GM06990 (cell line): ENCODE results near the gene PITRM1.

ENCODE experiments used
- DNase-seq: peaks from one replicate; pipeline ENCODE4 v3.0.0-alpha.2; 2011; ENCODE audit not compliant: insufficient read length; ENCODE audit errors: extremely low read depth
- H3K27me3 ChIP-seq: replicated peaks from 2 replicates; pipeline ENCODE4 v1.6.0; 2011; ENCODE audit warnings: low read length; ENCODE audit not compliant: control insufficient read depth, insufficient read depth
- H3K36me3 ChIP-seq: 2 replicates; pipeline ENCODE4 v1.5.1; 2011; ENCODE audit warnings: low read length; ENCODE audit not compliant: control insufficient read depth, insufficient read depth
- H3K4me3 ChIP-seq: replicated peaks from 2 replicates; pipeline ENCODE4 v1.5.1; 2011; ENCODE audit warnings: low read depth, mild to moderate bottlenecking, control low read depth, low read length
- TF ChIP-seq, protein P1 (sequence below): IDR thresholded peaks from 2 replicates; pipeline ENCODE4 v1.5.1; 2011; ENCODE audit warnings: low read length, control low read depth, mild to moderate bottlenecking, inconsistent platforms; ENCODE audit not compliant: insufficient read depth, poor library complexity, severe bottlenecking

The PITRM1 gene

GRCh38 chr10:3117486-3117885 lies 55.1 kb downstream of the PITRM1 start:
- peaks cover 45% of the 10 kb centered on the region for H3K36me3 ChIP-seq
- no peak for DNase-seq

GRCh38 chr10:3116508-3117100 lies 56.0 kb downstream of the PITRM1 start:
- no peaks in the 10 kb centered on the region for H3K27me3 ChIP-seq
- TF ChIP-seq, protein P1, sequence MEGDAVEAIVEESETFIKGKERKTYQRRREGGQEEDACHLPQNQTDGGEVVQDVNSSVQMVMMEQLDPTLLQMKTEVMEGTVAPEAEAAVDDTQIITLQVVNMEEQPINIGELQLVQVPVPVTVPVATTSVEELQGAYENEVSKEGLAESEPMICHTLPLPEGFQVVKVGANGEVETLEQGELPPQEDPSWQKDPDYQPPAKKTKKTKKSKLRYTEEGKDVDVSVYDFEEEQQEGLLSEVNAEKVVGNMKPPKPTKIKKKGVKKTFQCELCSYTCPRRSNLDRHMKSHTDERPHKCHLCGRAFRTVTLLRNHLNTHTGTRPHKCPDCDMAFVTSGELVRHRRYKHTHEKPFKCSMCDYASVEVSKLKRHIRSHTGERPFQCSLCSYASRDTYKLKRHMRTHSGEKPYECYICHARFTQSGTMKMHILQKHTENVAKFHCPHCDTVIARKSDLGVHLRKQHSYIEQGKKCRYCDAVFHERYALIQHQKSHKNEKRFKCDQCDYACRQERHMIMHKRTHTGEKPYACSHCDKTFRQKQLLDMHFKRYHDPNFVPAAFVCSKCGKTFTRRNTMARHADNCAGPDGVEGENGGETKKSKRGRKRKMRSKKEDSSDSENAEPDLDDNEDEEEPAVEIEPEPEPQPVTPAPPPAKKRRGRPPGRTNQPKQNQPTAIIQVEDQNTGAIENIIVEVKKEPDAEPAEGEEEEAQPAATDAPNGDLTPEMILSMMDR, result no peak
- H3K4me3 ChIP-seq, result no peak overlapping the region
- H3K36me3 ChIP-seq, result peaks cover 49% of the 10 kb centered on the region
- no peak for DNase-seq

More at GRCh38 chr10:3117486-3117885, 55.1 kb downstream of the PITRM1 start:
- no peak overlapping the region for H3K4me3 ChIP-seq
- no peaks in the 10 kb centered on the region for H3K27me3 ChIP-seq
- TF ChIP-seq, protein P1, result no peak

DNA sequence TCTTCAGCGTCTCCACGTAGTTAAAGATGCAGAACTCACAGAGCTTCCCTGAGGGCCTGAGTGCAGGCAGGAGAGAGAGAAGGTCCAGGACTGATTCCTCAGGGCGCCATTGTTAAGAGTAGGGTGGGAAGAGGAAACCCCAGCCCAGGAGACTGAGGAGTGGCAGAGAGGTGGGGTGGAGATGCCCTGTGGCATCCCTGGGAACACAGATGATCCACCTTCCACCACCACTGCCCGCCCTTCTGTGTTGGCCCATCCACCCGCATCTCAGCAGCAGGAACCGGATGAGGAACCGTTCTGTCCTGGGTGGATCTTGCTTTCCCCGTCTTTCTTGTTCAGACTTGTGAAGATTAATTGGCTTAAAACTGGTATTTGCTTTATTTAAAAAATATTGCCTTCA lies 56.9 kb downstream of the PITRM1 start:
- H3K27me3 ChIP-seq, result no peaks in the 10 kb centered on the region
- no peak for DNase-seq
- peaks cover 51% of the 10 kb centered on the region for H3K36me3 ChIP-seq
- H3K4me3 ChIP-seq, result no peak overlapping the region
- TF ChIP-seq, protein P1, result no peak

DNA sequence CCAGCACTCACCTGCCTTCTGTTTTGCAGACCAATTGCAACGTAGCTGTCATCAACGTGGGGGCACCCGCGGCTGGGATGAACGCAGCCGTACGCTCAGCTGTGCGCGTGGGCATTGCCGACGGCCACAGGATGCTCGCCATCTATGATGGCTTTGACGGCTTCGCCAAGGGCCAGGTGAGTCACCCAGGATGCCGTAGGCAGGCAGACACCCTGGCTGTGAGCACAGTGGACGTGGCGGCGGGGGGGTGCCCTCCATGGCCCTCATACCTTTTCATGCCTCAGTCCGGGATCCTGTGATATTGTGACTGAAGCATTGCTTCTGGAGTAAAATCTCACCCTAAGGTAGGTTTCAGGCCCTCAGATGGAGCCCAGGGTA lies 59.2 kb downstream of the PITRM1 start:
- no peak overlapping the region for H3K4me3 ChIP-seq
- no peaks in the 10 kb centered on the region for H3K27me3 ChIP-seq
- DNase-seq, result no peak
- peaks cover 54% of the 10 kb centered on the region for H3K36me3 ChIP-seq
- TF ChIP-seq, protein P1, result no peak

GRCh38 chr10:3111621-3112163 lies 60.9 kb downstream of the PITRM1 start:
- peaks cover 56% of the 10 kb centered on the region for H3K36me3 ChIP-seq
- TF ChIP-seq, protein P1, result no peak
- no peak overlapping the region for H3K4me3 ChIP-seq
- no peak for DNase-seq
- H3K27me3 ChIP-seq, result no peaks in the 10 kb centered on the region
